Endothelial cell of umbilical vein (primary cell): Measurements from ENCODE around the gene SYNM.

Source experiments
- JUN ChIP-seq: IDR thresholded peaks from 2 replicates; pipeline ENCODE4 v1.6.1; 2011; ENCODE audit warnings: borderline replicate concordance, low read depth; ENCODE audit not compliant: insufficient read length, insufficient read depth
- POLR2AphosphoS5 ChIP-seq: IDR thresholded peaks from 2 replicates; pipeline ENCODE4 v1.6.1; 2012; ENCODE audit warnings: low read depth, mild to moderate bottlenecking, control low read depth, low read length, moderate library complexity; ENCODE audit not compliant: insufficient read depth

- TF ChIP-seq JUN (no peak), POLR2AphosphoS5 (no peak)
Measured at GRCh38 chr15:99169769-99170311, 65.0 kb downstream of the SYNM start.
